Thoracic aorta (tissue), 2 donors: ENCODE measurements around the gene FYCO1. TPM values are rescaled to one million over a fixed set of nuclear protein-coding genes. Genes with fewer than 3 reads are reported as not detected.

Experiments used
- ATAC-seq: fragments of 150-250 bp; one replicate; pipeline ENCODE4 v1.8.0; 2017; ENCODE audit warnings: low read depth; ENCODE audit not compliant: insufficient number of reproducible peaks, low FRiP score
- DNase-seq: peaks from one replicate; pipeline ENCODE4 v3.0.0-alpha.2; 2020; ENCODE audit warnings: low spot score
- H3K27ac ChIP-seq, 2 donors: fragments of 200-600 bp; sonication (generic); 1 replicate in 1 of 2; 2 replicates in 1 of 2; pipeline ENCODE4 v1.5.1; 2016; ENCODE audit warnings: mild to moderate bottlenecking in 2 of 2, moderate library complexity in 2 of 2
- H3K27me3 ChIP-seq: fragments of 200-600 bp; sonication (generic); replicated peaks from 2 replicates; pipeline ENCODE4 v1.6.0; 2016; ENCODE audit warnings: mild to moderate bottlenecking; ENCODE audit not compliant: insufficient read depth
- H3K36me3 ChIP-seq: fragments of 200-600 bp; sonication (generic); one replicate; pipeline ENCODE4 v1.5.1; 2016
- H3K4me1 ChIP-seq, 2 donors: fragments of 200-600 bp; sonication (generic); 1 replicate in 1 of 2; 2 replicates in 1 of 2; pipeline versions ENCODE4 v1.5.1 to v1.6.0; 2016; ENCODE audit warnings: low read depth in 2 of 2, mild to moderate bottlenecking in 1 of 2; ENCODE audit not compliant: control insufficient read depth in 1 of 2
- H3K4me3 ChIP-seq: fragments of 200-600 bp; sonication (generic); 2 replicates; pipeline ENCODE4 v1.5.1; 2016; ENCODE audit warnings: mild to moderate bottlenecking
- H3K9me3 ChIP-seq: fragments of 200-600 bp; sonication (generic); 2 replicates; pipeline ENCODE4 v1.5.1; 2016
- CTCF ChIP-seq: fragments of 200-600 bp; sonication (generic); IDR thresholded peaks from one replicate; pipeline ENCODE4 v1.5.1; 2019; ENCODE audit warnings: antibody characterized with exemption
- total RNA-seq, 2 donors: library from RNA; depleted of rRNA; stranded (reverse); fragments of >200 nt; gene quantifications; one replicate each; pipeline versions ENCODE4 v1.1.0 to v1.2.3, GENCODE V29; 2016

FYCO1 gene
- total RNA-seq, 2 donors from 2014 or later = 70.4 to 86.1 TPM

GRCh38 chr3:45894015-45894414 is 101.6 kb downstream of the FYCO1 start:
- no peak overlapping the region for H3K4me3 ChIP-seq
- H3K4me1 ChIP-seq = no peaks in the 10 kb centered on the region
- H3K9me3 ChIP-seq = no peaks in the 10 kb centered on the region
- no peak overlapping the region for H3K27ac ChIP-seq
- TF ChIP-seq CTCF = no peak
- ATAC-seq = no peak
- H3K36me3 ChIP-seq = no peaks in the 10 kb centered on the region
- no peaks in the 10 kb centered on the region for H3K27me3 ChIP-seq
- DNase-seq = no peak

- ATAC-seq = no peak
- H3K4me3 ChIP-seq = no peak overlapping the region
- no peak overlapping the region for H3K27ac ChIP-seq
- H3K9me3 ChIP-seq = no peaks in the 10 kb centered on the region
- no peaks in the 10 kb centered on the region for H3K27me3 ChIP-seq
- no peaks in the 10 kb centered on the region for H3K36me3 ChIP-seq
- no peaks in the 10 kb centered on the region for H3K4me1 ChIP-seq
- DNase-seq = no peak
- no peak for TF ChIP-seq CTCF
Observed at GRCh38 chr3:45892161-45892560, 103.5 kb downstream of the FYCO1 start.

DNA sequence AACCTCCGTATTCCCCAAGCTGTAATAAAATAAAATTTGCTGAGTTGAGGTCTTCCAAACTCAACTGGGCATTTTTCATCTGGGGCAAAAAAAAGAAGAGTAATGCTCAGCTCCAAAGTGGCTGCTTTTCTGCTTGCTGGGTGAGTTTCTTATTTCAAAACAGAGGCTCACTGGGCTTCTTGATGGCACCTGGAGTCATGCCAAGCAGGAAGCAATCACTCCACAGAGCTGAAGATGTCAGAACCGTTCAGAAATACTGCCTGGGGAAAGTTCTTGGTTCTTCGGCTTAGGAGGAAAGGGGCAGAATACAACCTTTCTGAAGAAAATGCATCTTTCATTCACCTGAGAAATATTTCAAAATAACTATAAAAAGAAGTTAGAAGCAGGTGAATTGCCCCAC is 105.2 kb downstream of the FYCO1 start:
- Histone ChIP-seq H3K4me1 (no peaks in the 10 kb centered on the region), H3K27me3 (no peaks in the 10 kb centered on the region), H3K36me3 (no peaks in the 10 kb centered on the region), H3K27ac (no peak overlapping the region), H3K9me3 (no peaks in the 10 kb centered on the region), H3K4me3 (no peak overlapping the region)
- TF ChIP-seq CTCF = no peak
- DNase-seq (no peak), ATAC-seq (no peak)

GRCh38 chr3:45889337-45889736 is 106.3 kb downstream of the FYCO1 start:
- no peak for TF ChIP-seq CTCF
- ATAC-seq = no peak

DNA sequence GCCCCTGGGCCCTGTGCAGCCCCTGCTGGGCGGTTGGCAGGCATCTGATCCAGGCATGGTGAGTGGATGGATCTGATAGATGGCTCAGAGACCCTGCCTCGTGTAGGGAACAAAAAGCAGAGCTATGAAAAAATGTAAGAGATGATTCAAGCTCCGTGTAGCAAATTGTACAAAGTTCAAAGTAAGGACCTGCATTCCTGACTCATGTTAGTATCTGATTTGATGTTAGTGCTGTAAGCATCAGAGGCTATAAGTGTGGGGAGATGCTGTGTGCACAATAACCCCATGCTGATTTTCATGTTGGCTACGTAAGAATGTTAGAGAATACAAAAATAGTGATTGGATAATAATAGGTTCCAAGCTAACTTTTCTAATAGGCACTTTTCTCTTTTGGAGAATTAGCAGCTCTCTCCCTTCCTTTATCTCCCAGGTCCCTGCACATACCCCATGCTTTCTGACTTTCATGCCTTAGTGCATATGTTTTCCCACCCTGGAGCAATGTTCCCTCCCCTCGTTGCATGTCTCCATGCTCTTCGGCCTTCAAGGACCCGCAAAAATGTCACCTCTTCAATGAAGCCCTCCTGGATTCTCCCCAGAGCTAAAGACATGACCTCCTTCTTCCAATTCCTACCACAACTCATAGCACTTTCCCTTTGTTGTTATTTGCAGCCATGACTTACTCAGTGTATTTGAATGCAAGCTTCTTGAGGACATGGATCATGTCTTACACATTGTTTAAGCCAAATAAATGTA is 107.7 kb downstream of the FYCO1 start:
- TF ChIP-seq CTCF = no peak
- no peak for DNase-seq
- Histone ChIP-seq H3K27me3 (no peaks in the 10 kb centered on the region), H3K4me3 (no peak overlapping the region), H3K27ac (no peak overlapping the region), H3K36me3 (no peaks in the 10 kb centered on the region), H3K9me3 (no peaks in the 10 kb centered on the region), H3K4me1 (no peaks in the 10 kb centered on the region)
- no peak for ATAC-seq

More at GRCh38 chr3:45889337-45889736, 106.3 kb downstream of the FYCO1 start:
- no peak overlapping the region for H3K27ac ChIP-seq
- H3K9me3 ChIP-seq = no peaks in the 10 kb centered on the region
- no peaks in the 10 kb centered on the region for H3K4me1 ChIP-seq
- no peak overlapping the region for H3K4me3 ChIP-seq
- DNase-seq = no peak
- H3K36me3 ChIP-seq = no peaks in the 10 kb centered on the region
- H3K27me3 ChIP-seq = no peaks in the 10 kb centered on the region
